ENCODE results near the gene DNAH6.

DNA sequence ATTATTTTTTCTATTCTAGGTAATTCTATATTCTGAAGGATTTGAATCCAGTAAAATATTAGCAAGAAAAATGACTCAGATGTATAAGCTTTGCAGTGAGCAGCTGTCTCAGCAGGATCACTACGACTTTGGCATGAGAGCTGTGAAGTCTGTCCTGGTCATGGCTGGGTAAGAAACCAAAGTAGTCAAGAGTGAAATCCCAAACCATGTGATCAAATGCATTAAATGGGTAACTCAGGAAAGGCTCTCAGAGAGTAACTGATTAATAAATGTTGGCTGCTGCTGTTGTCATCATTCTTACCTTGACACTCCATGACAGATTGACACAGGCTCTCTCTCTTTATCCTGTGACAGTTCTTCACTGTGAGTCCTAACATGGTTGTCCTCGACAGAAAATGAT, 124.1 kb downstream of the DNAH6 start:
- TF ChIP-seq, protein P1, sequence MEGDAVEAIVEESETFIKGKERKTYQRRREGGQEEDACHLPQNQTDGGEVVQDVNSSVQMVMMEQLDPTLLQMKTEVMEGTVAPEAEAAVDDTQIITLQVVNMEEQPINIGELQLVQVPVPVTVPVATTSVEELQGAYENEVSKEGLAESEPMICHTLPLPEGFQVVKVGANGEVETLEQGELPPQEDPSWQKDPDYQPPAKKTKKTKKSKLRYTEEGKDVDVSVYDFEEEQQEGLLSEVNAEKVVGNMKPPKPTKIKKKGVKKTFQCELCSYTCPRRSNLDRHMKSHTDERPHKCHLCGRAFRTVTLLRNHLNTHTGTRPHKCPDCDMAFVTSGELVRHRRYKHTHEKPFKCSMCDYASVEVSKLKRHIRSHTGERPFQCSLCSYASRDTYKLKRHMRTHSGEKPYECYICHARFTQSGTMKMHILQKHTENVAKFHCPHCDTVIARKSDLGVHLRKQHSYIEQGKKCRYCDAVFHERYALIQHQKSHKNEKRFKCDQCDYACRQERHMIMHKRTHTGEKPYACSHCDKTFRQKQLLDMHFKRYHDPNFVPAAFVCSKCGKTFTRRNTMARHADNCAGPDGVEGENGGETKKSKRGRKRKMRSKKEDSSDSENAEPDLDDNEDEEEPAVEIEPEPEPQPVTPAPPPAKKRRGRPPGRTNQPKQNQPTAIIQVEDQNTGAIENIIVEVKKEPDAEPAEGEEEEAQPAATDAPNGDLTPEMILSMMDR (IDR thresholded peaks at IDR 0.05) = no peak
- no peak for TF ChIP-seq POLR2A (IDR thresholded peaks at IDR 0.05)
